Eye (tissue), 1 donor: ENCODE results near the gene MAP3K8.
A peak's percentile ranks its signal among the peaks of the same experiment; 100 is the strongest.

ENCODE experiments used
- DNase-seq: peaks from one replicate; pipeline ENCODE4 v3.0.0-alpha.2; 2015

MAP3K8 gene

DNA sequence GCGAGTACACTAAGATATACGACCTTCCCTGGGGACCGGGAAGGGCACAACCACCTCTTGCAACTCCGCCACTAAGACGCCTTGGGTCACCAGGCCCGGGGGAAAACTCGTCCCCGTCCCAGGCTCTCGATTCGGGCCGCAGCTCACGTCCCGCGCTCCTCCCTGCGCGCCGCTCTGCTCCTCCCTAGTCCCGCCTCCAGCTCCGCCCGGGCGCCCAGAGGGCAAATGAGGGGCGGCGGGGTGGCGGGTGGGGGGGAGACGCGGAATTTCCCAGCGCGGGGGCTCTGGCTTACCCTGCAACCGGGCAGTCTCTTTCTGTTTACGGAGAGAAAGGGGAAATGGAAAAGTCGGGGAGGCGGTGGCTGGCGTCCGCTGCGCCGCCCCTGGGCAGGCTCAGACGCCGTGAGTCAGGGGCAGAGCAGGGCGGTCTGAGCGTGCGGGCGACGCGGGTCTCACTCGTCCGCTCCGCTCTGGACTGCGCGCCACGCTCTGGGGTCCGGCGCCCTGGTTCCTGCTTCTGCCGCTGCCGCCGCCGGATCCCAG lies at the start of gene MAP3K8:
Gene MAP3K8 (plus strand): TSS at position 455 of the 543 bp plus-strand sequence. CDS start 4,755 bp downstream, outside the sequence.
- DNase-seq = peak; percentile 95

DNA sequence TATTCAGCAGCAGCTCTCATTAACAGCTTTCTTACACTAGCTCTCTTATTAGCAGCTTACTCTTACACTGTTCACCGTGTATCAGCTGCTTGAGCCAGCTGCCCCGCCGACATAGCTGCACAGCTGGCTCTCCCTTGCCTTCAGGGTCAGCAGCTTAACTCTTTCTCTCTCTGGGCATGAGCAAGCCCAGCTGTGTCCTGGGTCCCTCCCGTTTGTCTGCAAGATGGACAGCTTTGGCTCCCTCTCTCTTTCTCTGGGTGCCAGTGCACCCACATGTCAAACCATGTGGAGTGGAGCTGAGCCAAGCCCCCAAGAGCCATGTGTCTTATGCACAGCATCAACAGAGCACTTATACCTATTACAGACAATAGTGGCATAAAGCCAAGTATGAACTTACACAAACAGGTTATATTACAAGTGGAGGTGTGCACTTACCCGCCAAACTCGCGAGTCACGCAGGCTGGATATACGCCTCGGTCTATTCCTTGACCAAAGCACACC lies 49.2 kb upstream of the MAP3K8 start:
- peak; percentile 82 for DNase-seq

DNA sequence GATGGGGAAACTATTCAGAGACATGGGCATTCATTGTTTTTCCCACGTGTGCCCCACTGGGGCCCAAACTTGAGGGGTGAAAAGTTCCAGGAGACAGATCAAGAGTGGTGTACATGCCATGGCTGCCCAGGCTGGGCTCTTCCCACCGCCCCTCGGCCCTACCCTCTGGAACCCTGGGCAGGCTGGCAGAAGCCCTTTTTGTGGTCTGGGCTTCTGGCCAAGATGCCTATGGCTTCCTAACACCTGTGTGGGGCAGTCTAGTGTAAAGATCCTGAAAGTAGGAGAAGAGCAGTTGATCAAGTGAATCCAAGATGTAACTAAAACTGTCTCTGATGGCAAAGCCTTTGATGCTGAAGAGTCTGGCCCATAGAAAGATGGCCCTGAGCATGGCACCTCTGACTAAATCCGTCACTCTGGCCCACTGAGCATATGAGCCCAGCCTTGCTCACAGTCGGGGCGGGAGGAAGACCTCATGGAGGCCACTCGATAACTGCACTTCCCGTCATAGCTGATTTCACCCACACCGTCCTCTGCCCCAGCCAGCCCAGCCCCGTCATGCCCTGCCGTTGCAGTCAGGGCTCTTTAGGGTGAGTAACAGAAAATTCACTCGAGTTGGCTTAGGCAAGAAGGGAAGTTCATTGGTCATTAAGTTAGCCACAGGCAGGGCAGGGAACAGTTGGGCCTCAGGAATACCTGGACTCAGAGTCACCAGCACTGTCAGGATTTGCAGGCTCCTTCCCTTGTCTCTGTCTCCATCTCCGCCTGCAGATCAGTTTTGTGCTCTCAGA lies 47.0 kb upstream of the MAP3K8 start:
- no peak for DNase-seq

DNA sequence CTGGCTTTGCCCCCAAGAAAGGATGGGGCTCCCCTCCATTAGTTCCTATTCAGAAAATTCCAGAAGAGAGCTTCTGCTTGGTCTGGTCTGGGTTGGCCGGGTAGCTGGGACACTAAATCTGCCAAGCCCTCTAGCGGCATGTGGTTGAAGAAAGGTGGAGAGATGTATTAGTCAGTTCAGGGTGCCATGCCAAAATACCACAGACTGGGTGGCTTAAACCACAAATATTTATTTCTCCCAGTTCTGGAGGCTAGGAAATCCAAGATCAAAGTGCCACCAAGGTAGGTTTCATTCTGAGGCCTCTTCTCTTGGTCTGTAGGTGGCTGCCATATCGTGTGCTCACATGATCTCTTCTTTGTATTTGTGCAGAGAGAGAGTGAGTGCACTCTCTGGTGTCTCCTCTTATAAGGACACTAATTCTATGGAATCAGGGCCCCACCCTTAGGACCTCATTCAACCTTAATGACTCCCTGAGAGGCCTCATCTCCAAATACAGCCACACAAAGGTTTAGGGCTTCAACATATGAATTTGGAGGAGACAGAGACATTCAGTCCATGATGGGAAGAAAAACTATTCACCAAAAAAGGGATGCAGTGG lies 46.2 kb upstream of the MAP3K8 start:
- no peak for DNase-seq

DNA sequence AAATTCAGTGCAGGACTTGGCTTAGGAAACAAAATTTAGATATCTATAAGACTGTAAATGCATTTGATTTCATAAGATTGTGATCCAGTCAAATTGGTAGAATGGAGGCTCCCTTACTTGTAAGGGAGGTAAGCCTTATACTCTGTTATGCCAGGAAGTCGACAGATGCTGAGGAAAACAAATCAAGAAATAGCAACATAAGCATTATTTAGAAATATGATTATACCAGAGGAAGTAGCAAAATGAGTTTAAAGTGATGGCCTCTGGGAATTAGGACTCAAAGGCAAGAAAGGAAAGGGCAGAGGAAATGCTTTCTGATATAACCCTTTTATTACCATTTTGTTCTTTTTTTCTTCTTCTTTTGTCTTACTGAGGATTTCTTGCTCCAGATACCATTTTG lies 44.4 kb upstream of the MAP3K8 start:
- no peak for DNase-seq

DNA sequence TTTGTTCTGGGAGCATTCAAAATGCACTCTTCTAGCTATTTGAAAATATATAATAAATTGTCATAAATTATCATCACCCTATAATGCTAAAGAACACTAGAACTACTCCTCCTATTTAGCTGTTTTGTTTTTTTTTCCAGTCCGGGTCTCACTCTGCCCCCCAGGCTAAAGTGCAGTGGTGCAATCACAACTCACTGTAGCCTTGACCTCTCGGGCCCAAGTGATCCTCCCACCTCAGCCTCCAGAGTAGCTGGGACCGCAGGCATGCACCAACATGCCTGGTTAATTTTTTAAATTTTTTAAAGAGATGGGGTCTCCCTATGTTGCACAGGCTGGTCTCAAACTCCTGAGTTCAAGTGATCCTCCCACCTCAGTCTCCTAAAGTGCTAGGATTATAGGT lies 43.8 kb upstream of the MAP3K8 start:
- DNase-seq = no peak

DNA sequence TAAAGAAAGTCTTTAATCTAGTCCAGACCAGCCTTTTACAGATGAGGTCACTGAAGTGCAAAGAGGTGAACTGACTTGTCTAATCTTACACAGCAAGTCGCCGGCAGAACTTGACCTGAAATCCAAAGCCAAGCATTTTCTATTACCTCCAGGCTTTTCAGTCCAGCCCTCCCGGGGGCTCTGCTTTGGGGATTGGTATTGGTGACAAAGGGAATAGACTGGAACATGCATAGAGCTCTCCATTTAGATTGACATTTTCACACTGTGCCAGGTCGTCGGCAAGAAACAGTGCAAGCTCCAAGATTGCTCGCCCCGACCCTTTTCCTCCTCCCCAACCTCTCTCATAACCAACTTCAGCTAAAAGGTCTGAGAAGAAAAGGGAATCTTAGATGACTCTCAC lies 42.7 kb upstream of the MAP3K8 start:
- DNase-seq = no peak

DNA sequence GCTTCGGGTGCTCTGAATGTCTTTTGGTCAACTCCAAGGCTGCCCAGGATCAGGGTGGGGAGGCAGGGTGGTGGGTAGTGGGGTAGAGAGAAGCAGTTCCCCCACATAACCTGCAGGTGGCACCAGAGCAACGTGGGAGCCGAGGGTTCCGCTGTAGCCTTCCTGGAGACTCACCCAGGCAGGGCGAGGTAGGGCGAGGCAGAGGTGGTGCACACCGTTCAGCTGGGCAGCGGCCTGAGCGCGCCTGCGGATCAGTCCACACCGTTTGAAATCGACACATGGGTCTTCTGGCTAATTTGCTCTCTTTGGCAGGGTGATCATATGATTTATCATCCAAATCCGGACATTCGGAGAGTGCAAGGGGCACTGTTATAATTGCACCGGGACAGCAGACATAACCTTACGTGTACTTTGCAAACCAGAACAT lies 41.4 kb upstream of the MAP3K8 start:
- DNase-seq = peak; percentile 87

DNA sequence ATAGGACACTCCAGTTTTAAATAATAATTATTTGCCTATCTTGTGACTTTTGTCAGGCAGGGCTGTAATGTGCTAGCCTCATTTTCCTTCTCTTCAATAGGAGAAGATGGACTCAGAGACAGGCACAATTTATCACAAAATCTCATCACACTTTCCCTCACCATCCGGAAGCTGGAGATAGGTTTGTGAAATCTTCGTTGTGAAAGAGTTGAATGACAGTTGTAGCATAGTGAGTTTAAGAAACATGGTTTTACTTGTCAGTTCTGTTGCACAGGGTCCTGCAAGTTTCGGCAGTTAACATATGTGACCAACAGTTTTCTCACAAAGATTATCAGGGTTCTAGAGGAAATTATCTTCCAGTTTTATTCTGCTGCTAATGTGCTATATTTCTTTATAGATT lies 37.7 kb upstream of the MAP3K8 start:
- no peak for DNase-seq

DNA sequence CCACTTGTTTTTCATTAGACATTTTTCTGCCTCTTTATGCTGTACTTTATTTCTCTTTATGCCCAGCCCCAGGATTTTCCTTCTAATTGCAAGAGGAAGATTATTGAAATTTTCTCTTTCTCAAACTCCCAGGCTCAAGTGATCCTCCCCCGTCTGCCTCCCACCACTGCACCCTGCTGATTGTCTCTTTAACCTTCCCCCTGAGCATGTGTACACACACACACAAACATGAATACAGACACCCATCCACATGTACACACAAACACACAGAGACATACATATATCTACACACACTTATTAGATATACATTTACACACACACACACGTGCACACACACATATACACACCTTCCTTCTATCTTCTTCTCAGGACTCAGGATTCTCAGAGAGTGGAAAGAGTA lies 37.3 kb upstream of the MAP3K8 start:
- DNase-seq = no peak

DNA sequence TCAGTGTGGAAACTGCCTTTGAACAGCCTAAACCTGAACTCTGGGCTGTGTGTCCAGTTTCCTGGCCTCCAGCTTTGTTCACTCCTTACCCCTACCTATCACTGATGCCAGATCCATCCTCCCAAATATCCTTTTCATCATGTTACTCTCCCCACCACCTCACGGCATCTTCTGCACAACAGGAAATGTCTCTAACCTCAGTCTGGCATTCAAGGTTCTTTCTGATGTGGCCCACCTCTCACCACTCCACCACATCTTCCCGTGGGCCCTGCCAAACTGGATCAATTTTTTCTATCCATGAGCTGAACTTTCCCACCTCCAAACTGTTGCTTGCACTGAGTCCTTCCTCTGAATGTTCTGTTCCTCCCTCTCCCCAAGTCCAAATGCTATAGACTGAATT lies 35.8 kb upstream of the MAP3K8 start:
- no peak for DNase-seq

DNA sequence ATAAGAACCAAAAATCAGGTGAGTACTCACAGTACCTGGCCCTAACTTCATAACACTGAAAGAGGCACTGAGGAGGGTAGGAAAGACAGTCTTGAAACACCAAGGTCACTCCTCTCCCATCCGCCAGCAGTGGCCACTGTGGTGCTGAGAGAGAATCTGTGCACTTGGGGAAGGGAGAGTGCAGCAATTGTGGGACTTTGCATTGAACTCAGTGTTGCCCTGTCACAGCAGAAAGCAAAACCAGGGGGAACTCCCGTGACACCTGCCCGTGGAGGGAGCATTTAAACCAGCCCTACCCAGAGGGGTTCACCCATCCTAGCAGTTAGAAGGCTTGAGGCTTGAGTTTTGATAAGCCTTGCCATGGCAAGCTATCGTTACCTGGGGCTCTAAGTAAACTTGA lies 35.2 kb upstream of the MAP3K8 start:
- DNase-seq = no peak

DNA sequence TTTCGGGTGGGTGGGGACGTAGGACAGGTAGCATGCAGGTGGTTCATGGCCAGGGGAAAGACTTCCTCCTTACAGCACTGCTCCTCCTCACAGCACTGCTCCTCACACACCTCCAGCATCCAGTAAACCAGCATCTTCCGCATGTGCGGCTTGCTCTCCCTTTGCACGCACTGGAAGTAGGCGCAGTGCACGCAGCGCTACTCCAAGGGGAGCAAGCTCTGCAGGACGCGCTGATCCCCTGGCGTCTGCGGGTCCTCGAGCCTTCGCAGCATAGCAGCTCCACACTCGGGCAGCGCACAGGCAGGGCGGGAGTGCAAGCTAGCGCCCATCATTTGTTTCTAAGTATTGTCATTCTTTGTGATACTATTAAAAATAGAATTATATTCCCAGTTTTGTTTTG lies 30.5 kb upstream of the MAP3K8 start:
- no peak for DNase-seq

DNA sequence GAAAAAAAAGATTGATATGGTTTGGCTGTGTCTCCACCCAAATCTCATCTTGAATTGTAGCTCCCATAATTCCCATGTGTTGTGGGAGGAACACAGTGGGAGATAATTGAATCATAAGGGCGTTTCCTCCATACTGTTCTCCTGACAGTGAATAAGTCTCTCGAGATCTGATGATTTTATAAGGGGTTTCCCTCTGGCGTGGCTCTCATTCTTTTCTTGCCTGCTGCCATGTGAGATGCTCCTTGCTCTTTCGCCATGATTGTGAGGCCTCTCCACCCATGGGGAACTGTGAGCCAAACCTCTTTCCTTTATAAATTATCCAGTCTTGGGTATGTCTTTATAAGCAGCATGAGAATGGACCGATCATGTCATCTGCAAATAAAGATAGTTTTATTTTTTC lies 29.4 kb upstream of the MAP3K8 start:
- DNase-seq = no peak

DNA sequence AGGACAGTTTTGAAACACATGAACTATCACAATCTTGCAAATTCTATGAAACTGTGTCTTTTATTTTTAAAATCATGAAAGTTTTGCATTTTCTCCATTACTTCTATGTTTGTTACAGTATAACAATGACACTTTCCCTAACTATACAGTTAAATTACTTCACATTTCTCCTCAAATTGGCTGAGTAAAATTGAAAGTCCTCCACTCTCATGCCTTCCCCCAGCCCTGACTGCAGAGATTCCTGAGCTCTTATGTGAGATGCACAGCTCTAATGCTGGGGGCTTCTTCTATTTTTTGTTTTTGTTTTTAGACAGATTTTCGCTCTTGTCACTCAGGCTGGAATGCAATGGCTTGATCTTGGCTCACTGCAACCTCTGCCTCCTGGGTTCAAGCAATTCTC lies 22.7 kb upstream of the MAP3K8 start:
- DNase-seq = no peak

DNA sequence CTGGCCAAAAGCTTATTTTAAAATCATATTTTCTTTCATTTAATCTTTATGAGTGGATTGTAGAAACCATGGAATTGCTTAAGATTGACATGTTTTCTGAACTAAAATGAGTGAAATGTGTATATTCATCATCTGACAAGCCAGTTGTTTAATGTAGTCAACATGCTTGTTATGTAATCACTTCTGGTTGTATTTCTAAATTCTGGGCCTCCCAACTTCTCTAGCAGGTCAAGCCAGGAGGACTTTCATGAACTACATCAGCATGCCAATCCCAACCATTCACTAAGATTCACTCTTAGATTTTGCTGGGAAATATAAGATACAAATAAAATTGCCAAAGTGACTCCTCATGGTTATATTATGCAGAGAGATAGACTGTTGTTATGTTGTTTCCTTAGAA lies 21.1 kb upstream of the MAP3K8 start:
- DNase-seq = no peak

DNA sequence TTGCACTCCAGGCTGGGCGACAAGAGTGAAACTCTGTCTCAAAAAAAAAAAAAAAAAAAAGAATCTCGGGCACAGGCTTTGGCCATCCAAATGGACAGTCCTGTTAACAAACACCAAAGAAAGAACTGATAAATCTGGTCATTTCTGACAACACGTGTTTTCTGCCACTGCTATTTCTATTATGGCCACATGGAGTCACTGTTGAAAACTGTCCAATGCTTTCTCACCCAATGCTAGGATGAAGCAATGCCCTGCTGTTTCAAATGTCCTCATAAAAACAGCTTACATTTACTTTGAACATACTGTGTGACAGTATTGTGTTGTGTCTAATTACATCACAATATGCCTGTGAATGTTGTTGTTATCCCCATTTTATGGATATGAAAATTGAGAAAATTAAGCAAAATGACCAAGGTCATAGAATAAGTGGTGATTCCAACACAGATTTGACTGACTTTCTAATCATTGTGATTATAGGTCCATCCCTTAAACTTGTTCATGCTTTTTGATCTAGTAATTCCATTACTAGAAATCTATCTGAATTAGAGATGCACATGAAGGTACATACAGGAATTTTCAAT lies 19.9 kb upstream of the MAP3K8 start:
- DNase-seq = peak; percentile 76

DNA sequence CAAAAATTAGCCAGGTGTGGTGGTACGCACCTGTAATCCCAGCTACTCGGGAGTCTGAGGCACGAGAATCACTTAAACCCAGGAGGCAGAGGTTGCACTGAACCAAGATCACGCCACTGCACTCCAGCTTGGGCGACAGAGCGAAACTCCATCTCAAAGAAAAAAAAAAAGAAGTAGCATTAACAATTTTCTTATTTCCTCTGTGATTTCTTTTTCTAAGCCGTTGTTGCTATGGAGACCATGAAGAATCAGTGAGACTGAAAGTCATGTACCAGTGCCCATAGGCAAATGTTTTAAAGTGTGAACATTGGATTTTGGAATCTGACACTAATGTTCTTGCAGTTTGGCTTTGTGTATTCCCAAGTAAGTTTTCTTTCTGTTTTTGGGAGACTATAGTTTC lies 18.4 kb upstream of the MAP3K8 start:
- no peak for DNase-seq

DNA sequence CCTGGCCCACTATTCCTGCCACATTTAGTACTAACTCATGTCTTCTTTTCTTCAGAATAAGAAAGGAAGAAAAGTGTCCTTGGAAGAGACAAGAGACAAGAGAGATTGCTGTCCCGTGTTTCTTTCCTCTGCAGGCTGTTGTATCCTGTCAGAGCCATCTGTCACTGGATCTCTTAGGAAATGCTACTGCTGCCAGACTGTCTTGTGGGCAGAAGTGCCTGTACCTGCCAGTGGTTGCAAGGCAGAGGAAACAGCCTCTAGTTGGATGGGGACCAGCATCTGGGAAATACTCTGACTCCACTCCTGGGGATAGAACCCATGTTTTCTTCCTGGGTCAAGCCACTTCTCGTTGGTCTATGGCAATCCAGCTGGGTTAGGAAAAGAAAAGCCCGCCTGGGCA lies 16.7 kb upstream of the MAP3K8 start:
- DNase-seq = no peak

DNA sequence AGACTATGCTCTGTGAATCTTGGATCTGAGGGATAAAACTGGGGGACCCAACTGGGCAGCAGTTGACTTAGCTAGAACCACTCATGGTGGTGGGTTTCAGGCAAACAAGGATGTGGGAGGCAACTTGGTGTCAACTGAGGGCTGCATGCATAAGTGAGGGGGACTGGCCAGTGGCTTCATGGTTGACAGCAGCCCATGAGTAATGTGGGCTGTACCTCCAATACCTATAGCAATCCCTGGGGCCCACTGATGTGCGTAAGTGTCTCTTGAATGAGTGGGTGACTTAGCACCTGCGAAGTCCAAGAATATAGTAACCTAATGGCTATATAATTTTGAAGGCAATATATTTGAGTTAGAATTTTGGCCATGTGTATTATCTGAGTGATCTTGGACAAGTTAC lies 13.7 kb upstream of the MAP3K8 start:
- DNase-seq = no peak

DNA sequence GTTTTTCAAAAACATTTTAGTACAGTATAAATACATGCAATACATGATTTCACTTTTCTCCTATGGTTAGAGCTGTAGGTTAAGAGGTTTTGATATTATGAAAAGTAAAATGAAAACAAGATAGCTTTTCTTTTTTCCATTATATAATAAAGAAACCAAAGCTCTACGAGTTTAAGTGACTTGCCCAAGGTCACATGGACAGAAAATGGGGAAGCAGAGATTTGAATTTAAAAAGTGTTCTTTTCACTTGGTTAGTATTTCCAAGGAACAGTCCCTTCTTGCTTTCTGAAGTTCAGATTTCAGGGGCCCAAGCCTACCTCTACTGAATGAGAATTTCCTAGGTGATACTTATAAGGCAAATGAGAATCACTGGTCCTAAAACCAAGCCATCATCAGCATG lies 13.2 kb upstream of the MAP3K8 start:
- no peak for DNase-seq

DNA sequence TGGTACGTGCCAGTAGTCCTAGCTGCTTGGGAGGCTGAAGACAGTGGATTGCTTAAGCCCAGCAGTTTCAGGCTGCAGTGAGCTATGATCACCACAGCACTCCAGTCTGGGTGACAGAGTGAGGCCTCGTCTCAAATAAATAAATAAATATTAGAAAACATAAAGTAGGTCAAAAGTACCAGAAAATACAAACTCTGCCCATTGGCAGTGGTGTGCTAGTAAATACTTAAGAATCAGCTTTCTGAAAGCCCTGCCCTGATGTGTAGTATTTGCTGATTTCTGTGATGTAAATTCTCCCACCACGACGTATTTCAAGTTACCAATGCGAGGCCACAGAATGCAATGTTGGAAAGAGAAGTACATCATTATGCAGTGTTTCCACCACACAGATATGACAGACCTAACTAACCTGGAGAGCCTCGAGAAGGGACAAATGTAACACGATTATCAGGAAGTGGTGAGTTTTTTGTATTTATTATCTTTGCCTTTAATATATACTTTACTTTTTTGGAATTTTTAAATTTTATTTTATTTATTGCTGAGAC lies 11.8 kb upstream of the MAP3K8 start:
- DNase-seq = no peak

DNA sequence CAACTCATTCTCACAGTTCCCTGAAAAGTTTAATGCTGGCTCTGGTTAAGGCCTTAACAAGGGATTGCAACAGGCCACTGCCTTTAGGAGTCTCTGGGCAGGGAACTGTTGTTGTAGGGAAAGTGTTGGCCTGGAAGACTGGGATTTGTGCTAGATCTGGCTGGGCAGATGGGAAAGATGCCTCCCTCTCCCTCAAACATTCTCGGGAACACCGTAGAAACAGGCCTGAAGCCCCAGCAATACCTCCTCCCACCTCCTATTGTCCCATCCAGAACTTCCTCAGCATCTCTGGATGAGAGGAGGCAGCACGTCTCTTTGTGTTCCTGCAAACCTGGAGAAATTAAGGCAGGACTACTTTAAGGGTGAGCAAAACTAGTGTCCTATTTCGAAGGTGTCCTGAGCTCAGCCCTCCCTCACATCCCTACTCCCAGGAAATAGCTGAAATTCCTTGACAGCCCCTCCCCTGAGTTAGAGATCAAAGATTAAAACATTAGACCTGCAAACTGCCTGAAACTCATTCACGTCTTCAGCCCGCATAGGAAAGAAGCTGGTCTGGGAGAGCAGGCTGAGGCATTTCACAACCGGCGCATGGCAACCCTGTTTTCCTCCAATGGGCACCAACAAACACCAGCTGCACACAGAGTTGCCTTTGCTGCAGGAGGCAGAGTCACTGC lies 10.9 kb upstream of the MAP3K8 start:
- no peak for DNase-seq
